Endothelial cell of umbilical vein (primary cell): Measurements from ENCODE around the gene PRSS21.

Experiments used
- EZH2 ChIP-seq: IDR thresholded peaks from 2 replicates; pipeline ENCODE4 v1.6.1; 2012; ENCODE audit warnings: borderline replicate concordance, low read depth, mild to moderate bottlenecking, moderate library complexity, low read length, inconsistent platforms; ENCODE audit not compliant: severe bottlenecking
- FOS ChIP-seq: IDR thresholded peaks from 2 replicates; pipeline ENCODE4 v1.6.1; 2011; ENCODE audit warnings: mild to moderate bottlenecking, low read length, moderate library complexity, borderline replicate concordance; ENCODE audit not compliant: insufficient read depth
- GATA2 ChIP-seq: IDR thresholded peaks from 2 replicates; pipeline ENCODE4 v1.7.0; 2011; ENCODE audit warnings: low read depth, mild to moderate bottlenecking, moderate library complexity, mixed read lengths, low read length; ENCODE audit not compliant: insufficient read length, insufficient read depth
- MAX ChIP-seq: IDR thresholded peaks from 2 replicates; pipeline ENCODE4 v1.6.1; 2011; ENCODE audit not compliant: insufficient read depth, insufficient read length
- POLR2A ChIP-seq: IDR thresholded peaks from 2 replicates; pipeline ENCODE4 v1.6.1; 2012; ENCODE audit warnings: low read depth, mild to moderate bottlenecking, control low read depth, low read length
- TF ChIP-seq, protein P1 (sequence below), 2 donors: IDR thresholded peaks; 1 replicate in 1 of 2; 2 replicates in 1 of 2; pipeline ENCODE4 v1.5.1; 2011; ENCODE audit warnings: low read length in 2 of 2, mild to moderate bottlenecking in 2 of 2, moderate library complexity in 2 of 2, control low read depth in 1 of 2, inconsistent platforms in 1 of 2, low read depth in 1 of 2; ENCODE audit not compliant: insufficient read depth in 1 of 2; ENCODE audit errors: extremely low read depth in 1 of 2

- TF ChIP-seq EZH2 (no peak), FOS (no peak), POLR2A (no peak), GATA2 (no peak), MAX (no peak)
- TF ChIP-seq, protein P1, sequence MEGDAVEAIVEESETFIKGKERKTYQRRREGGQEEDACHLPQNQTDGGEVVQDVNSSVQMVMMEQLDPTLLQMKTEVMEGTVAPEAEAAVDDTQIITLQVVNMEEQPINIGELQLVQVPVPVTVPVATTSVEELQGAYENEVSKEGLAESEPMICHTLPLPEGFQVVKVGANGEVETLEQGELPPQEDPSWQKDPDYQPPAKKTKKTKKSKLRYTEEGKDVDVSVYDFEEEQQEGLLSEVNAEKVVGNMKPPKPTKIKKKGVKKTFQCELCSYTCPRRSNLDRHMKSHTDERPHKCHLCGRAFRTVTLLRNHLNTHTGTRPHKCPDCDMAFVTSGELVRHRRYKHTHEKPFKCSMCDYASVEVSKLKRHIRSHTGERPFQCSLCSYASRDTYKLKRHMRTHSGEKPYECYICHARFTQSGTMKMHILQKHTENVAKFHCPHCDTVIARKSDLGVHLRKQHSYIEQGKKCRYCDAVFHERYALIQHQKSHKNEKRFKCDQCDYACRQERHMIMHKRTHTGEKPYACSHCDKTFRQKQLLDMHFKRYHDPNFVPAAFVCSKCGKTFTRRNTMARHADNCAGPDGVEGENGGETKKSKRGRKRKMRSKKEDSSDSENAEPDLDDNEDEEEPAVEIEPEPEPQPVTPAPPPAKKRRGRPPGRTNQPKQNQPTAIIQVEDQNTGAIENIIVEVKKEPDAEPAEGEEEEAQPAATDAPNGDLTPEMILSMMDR (IDR thresholded peaks at IDR 0.05; ENCODE audit: extremely low read depth in 1 of 2, insufficient read depth in 1 of 2, low read depth in 1 of 2, low read length in 2 of 2) = peak; percentile 61 to 79
These were observed 25.4 kb downstream of the PRSS21 start for GRCh38 chr16:2842340-2843000.
